MM.1S (cell line): ENCODE measurements around the gene DEPDC5.

Experiments used
- DNase-seq: peaks from one replicate; pipeline ENCODE4 v3.0.0-alpha.2; 2015
- H2AFZ ChIP-seq: fragments of 300-600 bp; sonication (generic); 2 replicates; pipeline ENCODE4 v1.6.0; 2016; ENCODE audit warnings: antibody characterized with exemption, low read length
- H3F3A ChIP-seq: fragments of 300-600 bp; sonication (generic); 2 replicates; pipeline ENCODE4 v1.6.1; 2016; ENCODE audit warnings: mild to moderate bottlenecking, antibody characterized with exemption, low read length, moderate library complexity, mixed read lengths; ENCODE audit not compliant: insufficient read depth
- H3K27ac ChIP-seq: fragments of 300-600 bp; sonication (generic); 2 replicates; pipeline ENCODE4 v1.5.1; 2016; ENCODE audit warnings: mild to moderate bottlenecking, low read length
- H3K27me3 ChIP-seq: fragments of 300-600 bp; sonication (generic); replicated peaks from 2 replicates; pipeline ENCODE4 v1.6.0; 2016; ENCODE audit warnings: low read length; ENCODE audit not compliant: insufficient read depth
- H3K36me3 ChIP-seq: fragments of 300-600 bp; sonication (generic); replicated peaks from 2 replicates; pipeline ENCODE4 v1.6.1; 2016; ENCODE audit warnings: mild to moderate bottlenecking, low read length, mixed read lengths; ENCODE audit not compliant: insufficient read depth
- H3K4me1 ChIP-seq: fragments of 300-600 bp; sonication (generic); 2 replicates; pipeline ENCODE4 v1.6.1; 2016; ENCODE audit warnings: low read length, mixed read lengths
- H3K4me2 ChIP-seq: fragments of 300-600 bp; sonication (generic); 2 replicates; pipeline ENCODE4 v1.6.0; 2016; ENCODE audit warnings: low read depth, low read length
- H3K4me3 ChIP-seq: fragments of 300-600 bp; sonication (generic); 2 replicates; pipeline ENCODE4 v1.5.1; 2016; ENCODE audit warnings: low read length, mixed read lengths
- H3K79me2 ChIP-seq: fragments of 300-600 bp; sonication (generic); 2 replicates; pipeline ENCODE4 v1.6.1; 2016; ENCODE audit warnings: mixed run types, low read length, mixed read lengths
- H3K9ac ChIP-seq: fragments of 300-600 bp; sonication (generic); 2 replicates; pipeline ENCODE4 v1.6.1; 2016; ENCODE audit warnings: low read length, mixed read lengths
- H3K9me2 ChIP-seq: fragments of 300-600 bp; sonication (generic); replicated peaks from 2 replicates; pipeline ENCODE4 v1.6.1; 2016; ENCODE audit warnings: mild to moderate bottlenecking, low read length, mixed read lengths; ENCODE audit not compliant: insufficient read depth
- H3K9me3 ChIP-seq: fragments of 300-600 bp; sonication (generic); replicated peaks from 2 replicates; pipeline ENCODE4 v1.6.1; 2016; ENCODE audit warnings: mild to moderate bottlenecking, low read length, mixed read lengths; ENCODE audit not compliant: insufficient read depth
- H4K20me1 ChIP-seq: fragments of 300-600 bp; sonication (generic); 2 replicates; pipeline ENCODE4 v1.6.1; 2016; ENCODE audit warnings: mild to moderate bottlenecking, low read length, moderate library complexity, mixed read lengths; ENCODE audit not compliant: insufficient read depth
- CTCF ChIP-seq: fragments of 300-600 bp; sonication (generic); IDR thresholded peaks from 2 replicates; pipeline ENCODE4 v1.5.1; 2016; ENCODE audit warnings: antibody characterized with exemption, low read length, mixed read lengths
- EZH2 ChIP-seq: fragments of 300-600 bp; sonication (generic); optimal IDR thresholded peaks from 2 replicates; pipeline ENCODE3; 2017; ENCODE audit warnings: low read depth, mild to moderate bottlenecking, antibody characterized with exemption, low read length, mixed read lengths
- EZH2phosphoT487 ChIP-seq: fragments of 300-600 bp; sonication (generic); IDR thresholded peaks from 2 replicates; pipeline ENCODE4 v1.6.1; 2018; ENCODE audit warnings: antibody characterized with exemption, low read length

The DEPDC5 gene

GRCh38 chr22:31829505-31829904 is 75.7 kb downstream of the DEPDC5 start:
- no peaks in the 10 kb centered on the region for H3F3A ChIP-seq
- no peak overlapping the region for H3K9ac ChIP-seq
- no peak overlapping the region for H3K4me2 ChIP-seq
- no peak overlapping the region for H3K4me3 ChIP-seq
- H3K36me3 ChIP-seq = no peaks in the 10 kb centered on the region; the same call in 1 of the 2 replicates
- H3K79me2 ChIP-seq = no peaks in the 10 kb centered on the region
- no peaks in the 10 kb centered on the region for H3K9me2 ChIP-seq
- DNase-seq = no peak
- no peaks in the 10 kb centered on the region for H3K9me3 ChIP-seq
- H3K4me1 ChIP-seq = no peaks in the 10 kb centered on the region
- no peaks in the 10 kb centered on the region for H3K27me3 ChIP-seq
- no peak overlapping the region for H3K27ac ChIP-seq
- TF ChIP-seq EZH2 (no peak), CTCF (no peak), EZH2phosphoT487 (no peak)
- no peak overlapping the region for H2AFZ ChIP-seq
- no peaks in the 10 kb centered on the region for H4K20me1 ChIP-seq

GRCh38 chr22:31830721-31831070 is 76.9 kb downstream of the DEPDC5 start:
- H3K27ac ChIP-seq = no peak overlapping the region
- H3K36me3 ChIP-seq = no peaks in the 10 kb centered on the region; the same call in 1 of the 2 replicates

GRCh38 chr22:31833930-31834329 is 80.1 kb downstream of the DEPDC5 start:
- H3K4me3 ChIP-seq = no peak overlapping the region
- no peak overlapping the region for H3K27ac ChIP-seq
- no peak overlapping the region for H2AFZ ChIP-seq
- H3K4me1 ChIP-seq = no peaks in the 10 kb centered on the region
- H3K27me3 ChIP-seq = no peaks in the 10 kb centered on the region
- H4K20me1 ChIP-seq = no peaks in the 10 kb centered on the region
- no peak for DNase-seq
- H3K4me2 ChIP-seq = no peak overlapping the region
- no peaks in the 10 kb centered on the region for H3F3A ChIP-seq
- no peaks in the 10 kb centered on the region; the same call in 1 of the 2 replicates for H3K36me3 ChIP-seq
- H3K9ac ChIP-seq = no peak overlapping the region
- no peak for TF ChIP-seq CTCF
- no peak for TF ChIP-seq EZH2
- no peak for TF ChIP-seq EZH2phosphoT487
- no peaks in the 10 kb centered on the region for H3K9me3 ChIP-seq
- H3K79me2 ChIP-seq = no peaks in the 10 kb centered on the region
- H3K9me2 ChIP-seq = no peaks in the 10 kb centered on the region

More at GRCh38 chr22:31830721-31831070, 76.9 kb downstream of the DEPDC5 start:
- Histone ChIP-seq H3F3A (no peaks in the 10 kb centered on the region), H3K27me3 (no peaks in the 10 kb centered on the region), H3K4me3 (no peak overlapping the region), H3K9me2 (no peaks in the 10 kb centered on the region), H3K4me1 (no peaks in the 10 kb centered on the region), H3K9me3 (no peaks in the 10 kb centered on the region), H2AFZ (no peak overlapping the region), H3K79me2 (no peaks in the 10 kb centered on the region), H3K4me2 (no peak overlapping the region), H4K20me1 (no peaks in the 10 kb centered on the region), H3K9ac (no peak overlapping the region)
- TF ChIP-seq EZH2 (no peak), CTCF (no peak), EZH2phosphoT487 (no peak)
- no peak for DNase-seq
